GM19023 (cell line): Measurements from ENCODE around the gene TTBK2.

ENCODE experiments used
- ATAC-seq: cut with Tn5 transposase; IDR thresholded peaks from one replicate; pipeline ENCODE4 v1.9.1; 2021; ENCODE audit warnings: mild to moderate bottlenecking, moderate library complexity; ENCODE audit not compliant: unreplicated experiment

Gene TTBK2

DNA sequence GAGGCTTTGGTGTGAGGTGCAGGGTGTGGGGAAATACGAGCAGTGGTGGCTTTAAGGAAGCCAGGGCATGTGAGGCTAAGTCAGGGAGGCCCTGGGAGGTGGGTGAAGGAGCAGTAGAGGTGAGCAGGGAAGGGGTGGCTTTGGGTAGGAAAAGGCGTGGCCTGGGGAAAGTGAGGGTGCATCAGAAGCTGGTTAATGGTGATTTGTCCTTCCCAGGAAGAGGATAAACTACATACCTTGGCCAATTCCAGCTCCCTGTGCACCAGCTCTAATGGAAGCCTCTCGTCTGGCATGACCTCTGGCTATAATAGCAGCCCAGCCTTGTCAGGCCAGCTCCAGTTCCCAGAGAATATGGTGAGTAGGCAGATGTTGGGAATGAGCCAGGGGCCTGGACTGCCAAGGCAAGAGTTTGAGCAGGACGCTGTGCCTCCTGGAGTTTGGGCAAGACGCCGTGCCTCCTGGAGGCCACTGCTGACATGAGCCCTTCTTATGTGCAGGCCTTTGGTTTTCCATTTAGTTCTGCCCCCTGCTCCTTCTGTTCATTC lies 225.0 kb downstream of the TTBK2 start:
- ATAC-seq, result no peak

DNA sequence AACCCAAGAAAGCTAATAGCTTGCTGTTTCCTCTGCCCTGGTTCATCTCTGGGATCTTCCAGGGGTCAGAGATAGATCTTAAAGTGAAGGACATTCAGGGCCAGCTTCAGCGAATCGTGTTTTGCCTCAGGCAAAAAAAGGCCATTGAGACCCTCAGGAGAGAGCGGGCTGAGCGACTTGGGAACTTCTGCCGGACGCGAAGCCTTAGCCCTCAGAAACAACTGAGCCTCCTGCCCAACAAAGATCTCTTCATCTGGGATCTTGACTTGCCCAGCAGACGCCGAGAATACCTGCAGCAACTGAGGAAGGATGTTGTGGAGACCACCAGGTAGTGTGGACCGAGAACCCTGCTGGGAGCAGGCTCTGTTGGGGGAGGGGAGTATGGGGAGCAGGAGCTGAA lies 226.2 kb downstream of the TTBK2 start:
- ATAC-seq, result no peak

DNA sequence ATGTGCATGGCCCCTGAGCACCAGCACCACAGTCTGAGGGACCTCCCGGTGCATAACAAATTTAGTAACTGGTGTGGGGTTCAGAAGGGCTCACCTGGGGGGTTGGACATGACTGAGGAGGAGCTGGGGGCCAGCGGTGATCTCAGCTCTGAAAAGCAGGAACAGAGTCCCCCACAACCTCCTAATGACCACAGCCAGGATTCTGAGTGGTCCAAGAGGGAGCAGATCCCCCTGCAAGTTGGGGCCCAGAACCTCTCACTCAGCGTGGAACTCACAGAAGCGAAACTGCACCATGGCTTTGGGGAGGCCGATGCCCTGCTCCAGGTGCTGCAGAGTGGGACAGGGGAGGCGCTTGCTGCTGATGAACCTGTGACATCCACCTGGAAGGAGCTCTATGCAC lies 226.6 kb downstream of the TTBK2 start:
- ATAC-seq, result no peak

DNA sequence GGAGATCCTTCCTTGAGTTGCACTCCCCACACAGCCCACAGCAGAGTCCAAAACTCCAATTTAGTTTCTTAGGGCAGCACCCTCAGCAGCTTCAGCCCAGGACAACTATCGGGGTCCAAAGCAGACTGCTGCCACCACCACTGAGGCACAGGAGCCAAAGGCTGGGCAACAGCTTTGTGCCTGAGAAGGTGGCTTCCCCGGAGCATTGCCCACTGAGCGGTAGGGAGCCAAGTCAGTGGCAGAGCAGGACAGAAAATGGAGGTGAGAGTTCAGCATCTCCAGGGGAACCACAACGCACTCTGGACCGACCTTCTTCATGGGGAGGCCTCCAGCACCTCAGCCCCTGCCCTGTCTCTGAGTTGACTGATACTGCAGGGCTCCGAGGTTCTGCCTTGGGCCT lies 227.1 kb downstream of the TTBK2 start:
- ATAC-seq, result no peak

DNA sequence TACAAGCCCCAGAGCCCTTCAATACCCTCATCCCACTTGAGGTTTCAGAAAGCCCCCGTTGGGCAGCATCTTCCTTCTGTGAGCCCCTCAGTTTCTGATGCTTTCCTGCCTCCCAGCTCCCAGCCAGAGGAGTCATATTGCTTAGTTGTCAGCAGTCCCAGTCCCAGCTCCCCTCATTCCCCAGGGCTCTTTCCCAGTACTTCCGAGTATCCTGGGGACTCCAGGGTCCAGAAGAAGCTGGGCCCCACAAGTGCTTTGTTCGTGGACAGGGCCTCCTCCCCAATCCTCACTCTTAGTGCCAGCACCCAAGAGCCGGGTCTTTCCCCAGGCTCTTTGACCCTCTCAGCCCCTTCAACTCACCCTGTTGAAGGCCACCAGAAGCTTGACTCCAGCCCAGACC lies 227.6 kb downstream of the TTBK2 start:
- ATAC-seq, result no peak

DNA sequence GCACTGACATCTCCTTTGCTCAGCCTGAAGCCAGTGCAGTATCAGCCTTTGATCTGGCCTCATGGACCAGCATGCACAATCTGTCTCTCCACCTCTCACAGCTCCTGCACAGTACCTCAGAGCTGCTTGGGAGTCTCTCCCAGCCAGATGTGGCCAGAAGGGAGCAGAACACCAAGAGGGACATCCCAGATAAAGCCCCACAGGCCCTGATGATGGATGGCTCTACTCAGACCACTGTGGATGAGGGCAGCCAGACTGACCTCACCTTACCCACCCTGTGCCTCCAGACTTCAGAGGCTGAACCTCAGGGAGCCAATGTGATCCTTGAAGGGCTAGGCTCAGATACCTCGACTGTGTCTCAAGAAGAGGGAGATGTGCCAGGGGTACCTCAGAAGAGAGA lies 228.0 kb downstream of the TTBK2 start:
- ATAC-seq, result no peak

DNA sequence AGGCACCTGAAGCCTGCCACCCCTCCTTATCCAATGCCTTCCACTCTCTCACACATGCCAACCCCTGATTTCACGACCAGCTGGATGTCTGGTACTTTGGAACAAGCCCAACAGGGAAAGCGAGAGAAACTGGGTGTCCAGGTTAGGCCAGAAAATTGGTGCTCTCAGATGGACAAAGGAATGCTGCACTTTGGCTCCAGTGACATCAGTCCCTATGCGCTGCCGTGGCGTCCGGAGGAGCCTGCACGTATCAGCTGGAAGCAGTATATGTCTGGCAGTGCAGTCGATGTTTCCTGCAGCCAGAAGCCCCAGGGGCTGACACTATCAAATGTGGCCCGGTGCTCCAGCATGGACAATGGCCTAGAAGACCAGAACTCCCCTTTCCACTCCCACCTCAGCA lies 228.8 kb downstream of the TTBK2 start:
- ATAC-seq, result no peak

DNA sequence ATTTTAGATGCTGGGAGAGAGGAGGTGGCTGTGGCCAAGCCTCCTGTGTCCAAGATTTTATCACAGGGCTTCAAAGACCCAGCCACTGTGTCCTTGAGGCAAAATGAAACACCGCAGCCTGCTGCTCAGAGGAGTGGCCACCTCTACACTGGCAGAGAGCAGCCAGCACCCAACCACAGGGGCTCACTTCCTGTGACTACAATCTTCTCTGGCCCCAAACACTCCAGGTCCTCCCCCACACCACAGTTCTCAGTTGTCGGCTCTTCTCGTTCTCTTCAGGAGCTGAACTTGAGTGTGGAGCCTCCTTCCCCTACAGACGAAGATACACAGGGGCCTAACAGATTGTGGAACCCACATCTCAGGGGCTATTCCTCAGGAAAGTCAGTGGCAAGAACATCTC lies 229.3 kb downstream of the TTBK2 start:
- no peak for ATAC-seq
